SU-DHL-6 (cell line): ENCODE measurements around the gene TSHR.

Experiments used
- EZH2phosphoT487 ChIP-seq: fragments of 200-600 bp; sonication (generic), shearing (Covaris generic); conservative IDR thresholded peaks from 2 replicates; pipeline ENCODE4 v1.6.1; 2018; ENCODE audit warnings: mild to moderate bottlenecking, antibody characterized with exemption, low read length, moderate library complexity, mixed read lengths
- TF ChIP-seq, protein P1 (sequence below): fragments of 200-600 bp; sonication (generic); IDR thresholded peaks from one replicate; pipeline ENCODE4 v1.5.1; 2017; ENCODE audit warnings: antibody characterized with exemption, mild to moderate bottlenecking, low read length, moderate library complexity; ENCODE audit not compliant: insufficient read depth, poor library complexity, severe bottlenecking

DNA sequence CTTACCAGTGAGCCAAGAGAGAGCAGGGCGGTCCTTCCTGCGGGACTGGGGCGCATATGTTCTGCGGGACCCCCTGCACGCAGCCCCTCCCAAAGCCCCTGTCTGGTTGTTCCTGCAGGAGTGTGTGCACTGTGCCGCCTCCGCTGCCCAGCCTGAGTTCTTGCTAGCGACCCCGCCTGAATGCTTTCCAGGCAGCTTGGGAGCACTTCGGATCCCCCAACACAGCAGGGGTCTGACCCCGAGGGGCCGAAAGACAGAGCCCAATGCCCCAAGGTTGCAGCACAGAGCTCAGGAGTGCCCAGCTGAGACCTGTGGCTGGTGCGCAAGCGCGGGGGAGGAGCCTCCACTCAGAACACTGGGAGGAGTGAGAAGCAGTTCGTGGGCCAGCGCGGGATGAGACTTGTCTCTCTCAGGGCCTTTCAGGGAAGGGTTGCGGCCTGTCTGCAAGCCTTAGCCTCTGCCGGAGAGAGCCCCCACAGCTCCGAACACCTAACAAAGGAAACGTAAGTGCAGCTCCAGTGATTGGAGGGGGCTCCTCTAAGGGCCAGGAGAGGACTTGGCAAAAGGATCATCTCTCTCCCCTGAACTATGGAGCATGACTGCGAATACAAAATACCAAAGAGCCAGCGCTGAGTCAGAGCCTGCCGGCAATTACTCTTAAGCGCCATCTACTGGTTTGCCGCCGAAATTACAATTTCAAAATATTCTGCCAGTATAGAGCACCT is 214.8 kb downstream of the TSHR start:
- TF ChIP-seq, protein P1, sequence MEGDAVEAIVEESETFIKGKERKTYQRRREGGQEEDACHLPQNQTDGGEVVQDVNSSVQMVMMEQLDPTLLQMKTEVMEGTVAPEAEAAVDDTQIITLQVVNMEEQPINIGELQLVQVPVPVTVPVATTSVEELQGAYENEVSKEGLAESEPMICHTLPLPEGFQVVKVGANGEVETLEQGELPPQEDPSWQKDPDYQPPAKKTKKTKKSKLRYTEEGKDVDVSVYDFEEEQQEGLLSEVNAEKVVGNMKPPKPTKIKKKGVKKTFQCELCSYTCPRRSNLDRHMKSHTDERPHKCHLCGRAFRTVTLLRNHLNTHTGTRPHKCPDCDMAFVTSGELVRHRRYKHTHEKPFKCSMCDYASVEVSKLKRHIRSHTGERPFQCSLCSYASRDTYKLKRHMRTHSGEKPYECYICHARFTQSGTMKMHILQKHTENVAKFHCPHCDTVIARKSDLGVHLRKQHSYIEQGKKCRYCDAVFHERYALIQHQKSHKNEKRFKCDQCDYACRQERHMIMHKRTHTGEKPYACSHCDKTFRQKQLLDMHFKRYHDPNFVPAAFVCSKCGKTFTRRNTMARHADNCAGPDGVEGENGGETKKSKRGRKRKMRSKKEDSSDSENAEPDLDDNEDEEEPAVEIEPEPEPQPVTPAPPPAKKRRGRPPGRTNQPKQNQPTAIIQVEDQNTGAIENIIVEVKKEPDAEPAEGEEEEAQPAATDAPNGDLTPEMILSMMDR, result peak; percentile 90
- no peak for TF ChIP-seq EZH2phosphoT487
